ENCODE results near the gene IRAK4. TPM values are rescaled to one million over a fixed set of nuclear protein-coding genes. Genes with fewer than 3 reads are reported as not detected.

IRAK4 gene
- total RNA-seq, 2 donors from 2014 or later, result 17.3 to 18.6 TPM

- peak; percentile 67 for DNase-seq
- H3K27ac ChIP-seq, result peak within 1 kb of the TSS; percentile 90
- no peak for TF ChIP-seq CTCF (IDR thresholded peaks at IDR 0.05)
- H3K27me3 ChIP-seq, result no peaks in the 10 kb centered on the region
- no peaks in the 10 kb centered on the region for H3K4me1 ChIP-seq
- H3K9ac ChIP-seq (ENCODE audit: low read depth in 2 of 2, low read length in 2 of 2), result peak within 1 kb of the TSS; percentile 63 to 89
- intact Hi-C loops (cut with DNase I), result no loop called here
- no peaks in the 10 kb centered on the region for H3K36me3 ChIP-seq
- peak within 1 kb of the TSS; percentile 73 for H3K4me3 ChIP-seq
- H3K9me3 ChIP-seq, result no peaks in the 10 kb centered on the region
These were observed 77.1 kb downstream of the IRAK4 start, which contains the start of gene TMEM117 for GRCh38 chr12:43835656-43836474. TSS of gene TMEM117 (plus strand) at chr12:43836081.

- H3K36me3 ChIP-seq, result no peaks in the 10 kb centered on the region
- H3K9me3 ChIP-seq, result no peaks in the 10 kb centered on the region
- H3K4me1 ChIP-seq, result no peaks in the 10 kb centered on the region
- TF ChIP-seq CTCF (IDR thresholded peaks at IDR 0.05), result no peak
- intact Hi-C loops (cut with DNase I), result no loop called here
- peak; percentile 29 for DNase-seq
- peak overlapping the region; percentile 90 for H3K27ac ChIP-seq
- no peaks in the 10 kb centered on the region for H3K27me3 ChIP-seq
- peak overlapping the region; percentile 61 to 89 for H3K9ac ChIP-seq (ENCODE audit: low read depth in 2 of 2, low read length in 2 of 2)
- H3K4me3 ChIP-seq, result peak overlapping the region; percentile 73
These were observed 77.8 kb downstream of the IRAK4 start for GRCh38 chr12:43836475-43836989.

Other genes with a start within 250 kb of the IRAK4 start
- not detected for gene ADAMTS20, start 206.7 kb upstream of the IRAK4 start, total RNA-seq
- 10 to 100 TPM; 10.3 to 12.9 TPM for gene PUS7L, start 161 bp upstream of the IRAK4 start, total RNA-seq
- 100 to 1,000 TPM; 115 to 149 TPM for gene TWF1, start 47.4 kb downstream of the IRAK4 start, total RNA-seq
- 1 to 10 TPM; 7.4 to 8.0 TPM for gene TMEM117, start 77.1 kb downstream of the IRAK4 start, total RNA-seq